WTC11 (cell line): Measurements from ENCODE around the gene RASGRF1. TPM values are rescaled to one million over a fixed set of nuclear protein-coding genes. Genes with fewer than 3 reads are reported as not detected.

Source experiments
- ATAC-seq: fragments of 200-7000 bp; cut with Tn5 transposase; 2 replicates; pipeline ENCODE4 v1.10.0; 2021; ENCODE audit warnings: mild to moderate bottlenecking, moderate library complexity
- CTCF ChIA-PET: fragments of 300-600 bp; sonication (Branson Sonifier 250); formaldehyde crosslinking; loops from one replicate; lab custom pipeline; 2021; ENCODE audit warnings: antibody characterized with exemption; lab: Charles Lee
- POLR2A ChIA-PET: fragments of 350-600 bp; sonication (Branson Sonifier 250); formaldehyde crosslinking; loops from one replicate; lab custom pipeline; 2021; ENCODE audit warnings: antibody characterized with exemption; lab: Charles Lee
- DNase-seq: peaks from one replicate; pipeline ENCODE4 v3.0.0; 2021; ENCODE audit warnings: low spot score
- H3K27ac Mint-ChIP-seq: 2 replicates; pipeline ENCODE4 v1.8.0; 2021; ENCODE audit warnings: mixed read lengths
- H3K27me3 Mint-ChIP-seq: 2 replicates; pipeline ENCODE4 v1.8.0; 2021; ENCODE audit warnings: low read depth, mild to moderate bottlenecking, moderate library complexity, mixed read lengths
- H3K36me3 Mint-ChIP-seq: 2 replicates; pipeline ENCODE4 v1.8.0; 2021; ENCODE audit warnings: mixed read lengths
- H3K4me1 Mint-ChIP-seq: 2 replicates; pipeline ENCODE4 v1.8.0; 2022; ENCODE audit warnings: mixed read lengths
- H3K4me3 Mint-ChIP-seq: 2 replicates; pipeline ENCODE4 v1.8.0; 2021; ENCODE audit warnings: mild to moderate bottlenecking, moderate library complexity, mixed read lengths
- H3K9me3 Mint-ChIP-seq: 2 replicates; pipeline ENCODE4 v1.8.0; 2021; ENCODE audit warnings: mixed read lengths
- CBFB ChIP-seq: sonication (generic); formaldehyde crosslinking; IDR thresholded peaks from 2 replicates; pipeline ENCODE4 v1.8.1; 2022; ENCODE audit warnings: mild to moderate bottlenecking, low read depth, missing genetic modification reagents
- CTCF ChIP-seq: fragments of 200-600 bp; IDR thresholded peaks from 2 replicates; pipeline ENCODE4 v1.8.0; 2022; ENCODE audit warnings: antibody characterized with exemption
- KAT7 ChIP-seq: sonication (generic); formaldehyde crosslinking; IDR thresholded peaks from 2 replicates; pipeline ENCODE4 v1.8.1; 2023; ENCODE audit warnings: missing genetic modification reagents, mild to moderate bottlenecking, borderline replicate concordance
- MLX ChIP-seq: sonication (generic); formaldehyde crosslinking; IDR thresholded peaks from 2 replicates; pipeline ENCODE4 v1.8.1; 2023; ENCODE audit warnings: mild to moderate bottlenecking, missing genetic modification reagents, moderate library complexity
- SMAD4 ChIP-seq: sonication (generic); formaldehyde crosslinking; IDR thresholded peaks from 2 replicates; pipeline ENCODE4 v1.8.0; 2022; ENCODE audit warnings: mild to moderate bottlenecking, missing genetic modification reagents
- ZNF138 ChIP-seq: sonication (generic); formaldehyde crosslinking; conservative IDR thresholded peaks from 2 replicates; pipeline ENCODE4 v1.8.1; 2022; ENCODE audit warnings: mild to moderate bottlenecking, moderate library complexity, missing genetic modification reagents
- ZNF281 ChIP-seq: sonication (generic); formaldehyde crosslinking; IDR thresholded peaks from 2 replicates; pipeline ENCODE4 v1.8.0; 2023; ENCODE audit warnings: mild to moderate bottlenecking, missing genetic modification reagents
- ZNF396 ChIP-seq: fragments of 250-450 bp; sonication (Bioruptor Pico); IDR thresholded peaks from 2 replicates; pipeline ENCODE4 v1.8.0; 2021; ENCODE audit warnings: mild to moderate bottlenecking, moderate library complexity, borderline replicate concordance
- total RNA-seq: library from RNA; stranded (reverse); gene quantifications from 3 replicates; pipeline ENCODE4 v1.2.3, GENCODE V29; 2021
- TF ChIP-seq, protein P1 (sequence below): fragments of 250-450 bp; sonication (Bioruptor Pico); IDR thresholded peaks from 2 replicates; pipeline ENCODE4 v1.9.0; 2021; ENCODE audit warnings: moderate library complexity, mild to moderate bottlenecking, inconsistent platforms, borderline replicate concordance
- TF ChIP-seq, protein P2 (sequence below): sonication (generic); formaldehyde crosslinking; conservative IDR thresholded peaks from 2 replicates; pipeline ENCODE4 v1.8.1; 2022; ENCODE audit warnings: mild to moderate bottlenecking, missing genetic modification reagents
- TF ChIP-seq, protein P3 (sequence below): sonication (generic); formaldehyde crosslinking; IDR thresholded peaks from 2 replicates; pipeline ENCODE4 v1.8.0; 2022; ENCODE audit warnings: mild to moderate bottlenecking, missing genetic modification reagents
- TF ChIP-seq, protein P4 (sequence below): sonication (generic); formaldehyde crosslinking; IDR thresholded peaks from 2 replicates; pipeline ENCODE4 v1.8.0; 2023; ENCODE audit warnings: missing genetic modification reagents
- TF ChIP-seq, protein P5 (sequence below): fragments of 250-450 bp; sonication (Bioruptor Pico); IDR thresholded peaks from 2 replicates; pipeline ENCODE4 v1.8.0; 2021; ENCODE audit warnings: mild to moderate bottlenecking

RASGRF1 gene
- total RNA-seq, 1 experiment from 2014 or later, result 0.85 TPM

- no peaks in the 10 kb centered on the region for H3K9me3 Mint-ChIP-seq
- TF ChIP-seq SMAD4, result no peak
- TF ChIP-seq, protein P1, sequence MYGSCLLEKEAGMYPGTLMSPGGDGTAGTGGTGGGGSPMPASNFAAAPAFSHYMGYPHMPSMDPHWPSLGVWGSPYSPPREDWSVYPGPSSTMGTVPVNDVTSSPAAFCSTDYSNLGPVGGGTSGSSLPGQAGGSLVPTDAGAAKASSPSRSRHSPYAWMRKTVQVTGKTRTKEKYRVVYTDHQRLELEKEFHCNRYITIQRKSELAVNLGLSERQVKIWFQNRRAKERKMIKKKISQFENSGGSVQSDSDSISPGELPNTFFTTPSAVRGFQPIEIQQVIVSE (CRISPR knock-in tag), result no peak
- TF ChIP-seq CTCF, result no peak
- no peak for TF ChIP-seq ZNF138 (CRISPR knock-in tag)
- no peak for TF ChIP-seq MLX (CRISPR knock-in tag)
- TF ChIP-seq, protein P2, sequence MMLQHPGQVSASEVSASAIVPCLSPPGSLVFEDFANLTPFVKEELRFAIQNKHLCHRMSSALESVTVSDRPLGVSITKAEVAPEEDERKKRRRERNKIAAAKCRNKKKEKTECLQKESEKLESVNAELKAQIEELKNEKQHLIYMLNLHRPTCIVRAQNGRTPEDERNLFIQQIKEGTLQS (CRISPR knock-in tag), result no peak
- TF ChIP-seq, protein P3, sequence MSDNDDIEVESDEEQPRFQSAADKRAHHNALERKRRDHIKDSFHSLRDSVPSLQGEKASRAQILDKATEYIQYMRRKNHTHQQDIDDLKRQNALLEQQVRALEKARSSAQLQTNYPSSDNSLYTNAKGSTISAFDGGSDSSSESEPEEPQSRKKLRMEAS (CRISPR knock-in tag), result no peak
- no peak for TF ChIP-seq ZNF396 (CRISPR knock-in tag)
- no peak for TF ChIP-seq ZNF281
- no peak for TF ChIP-seq KAT7 (CRISPR knock-in tag)
- TF ChIP-seq, protein P4, sequence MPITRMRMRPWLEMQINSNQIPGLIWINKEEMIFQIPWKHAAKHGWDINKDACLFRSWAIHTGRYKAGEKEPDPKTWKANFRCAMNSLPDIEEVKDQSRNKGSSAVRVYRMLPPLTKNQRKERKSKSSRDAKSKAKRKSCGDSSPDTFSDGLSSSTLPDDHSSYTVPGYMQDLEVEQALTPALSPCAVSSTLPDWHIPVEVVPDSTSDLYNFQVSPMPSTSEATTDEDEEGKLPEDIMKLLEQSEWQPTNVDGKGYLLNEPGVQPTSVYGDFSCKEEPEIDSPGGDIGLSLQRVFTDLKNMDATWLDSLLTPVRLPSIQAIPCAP (CRISPR knock-in tag), result no peak
- no peaks in the 10 kb centered on the region for H3K4me1 Mint-ChIP-seq
- no peak overlapping the region for H3K4me3 Mint-ChIP-seq
- CTCF ChIA-PET, result no interaction called here
- POLR2A ChIA-PET, result no interaction called here
- H3K27me3 Mint-ChIP-seq, result peaks cover 10% of the 10 kb centered on the region
- no peak for ATAC-seq
- DNase-seq, result no peak
- no peaks in the 10 kb centered on the region for H3K36me3 Mint-ChIP-seq
- H3K27ac Mint-ChIP-seq, result no peak overlapping the region
Measured at GRCh38 chr15:79075256-79075655, 15.3 kb downstream of the RASGRF1 start.

DNA sequence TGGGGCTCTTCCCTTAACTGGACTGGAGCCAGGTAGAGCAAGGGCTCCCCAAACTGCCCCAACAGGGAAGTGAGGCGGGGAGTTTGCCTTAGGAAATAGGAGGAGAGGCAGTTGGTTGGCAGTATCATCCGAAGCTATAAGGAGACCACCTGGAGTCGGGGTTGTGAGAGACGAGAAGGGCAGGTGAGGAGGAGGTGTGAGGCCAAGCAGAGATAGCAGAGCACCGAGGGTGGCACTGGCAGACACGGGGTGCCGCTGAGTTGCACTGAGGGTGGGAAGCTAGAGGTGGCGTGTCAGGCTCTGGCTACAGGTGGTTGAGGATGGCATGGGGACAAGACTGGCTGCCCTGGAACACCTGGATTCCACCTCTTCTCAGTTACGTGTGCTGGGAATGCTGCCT lies 17.2 kb downstream of the RASGRF1 start:
- POLR2A ChIA-PET, result no interaction called here
- H3K9me3 Mint-ChIP-seq, result no peaks in the 10 kb centered on the region
- DNase-seq (no peak), ATAC-seq (no peak)
- no peak overlapping the region for H3K27ac Mint-ChIP-seq
- no peaks in the 10 kb centered on the region for H3K36me3 Mint-ChIP-seq
- TF ChIP-seq CBFB (no peak), CTCF (no peak)
- TF ChIP-seq, protein P5, sequence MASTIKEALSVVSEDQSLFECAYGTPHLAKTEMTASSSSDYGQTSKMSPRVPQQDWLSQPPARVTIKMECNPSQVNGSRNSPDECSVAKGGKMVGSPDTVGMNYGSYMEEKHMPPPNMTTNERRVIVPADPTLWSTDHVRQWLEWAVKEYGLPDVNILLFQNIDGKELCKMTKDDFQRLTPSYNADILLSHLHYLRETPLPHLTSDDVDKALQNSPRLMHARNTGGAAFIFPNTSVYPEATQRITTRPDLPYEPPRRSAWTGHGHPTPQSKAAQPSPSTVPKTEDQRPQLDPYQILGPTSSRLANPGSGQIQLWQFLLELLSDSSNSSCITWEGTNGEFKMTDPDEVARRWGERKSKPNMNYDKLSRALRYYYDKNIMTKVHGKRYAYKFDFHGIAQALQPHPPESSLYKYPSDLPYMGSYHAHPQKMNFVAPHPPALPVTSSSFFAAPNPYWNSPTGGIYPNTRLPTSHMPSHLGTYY (CRISPR knock-in tag), result no peak
- no peak overlapping the region for H3K4me3 Mint-ChIP-seq
- H3K4me1 Mint-ChIP-seq, result no peaks in the 10 kb centered on the region
- CTCF ChIA-PET, result no interaction called here
- peaks cover 13% of the 10 kb centered on the region for H3K27me3 Mint-ChIP-seq
